ENCODE data around the gene COL11A2. TPM values are rescaled to one million over a fixed set of nuclear protein-coding genes. Genes with fewer than 3 reads are reported as not detected.
A peak's percentile ranks its signal among the peaks of the same experiment; 100 is the strongest.

Gene COL11A2
- total RNA-seq, 3 donors from 2014 or later: 0.48 to 0.98 (median 0.60) TPM

DNA sequence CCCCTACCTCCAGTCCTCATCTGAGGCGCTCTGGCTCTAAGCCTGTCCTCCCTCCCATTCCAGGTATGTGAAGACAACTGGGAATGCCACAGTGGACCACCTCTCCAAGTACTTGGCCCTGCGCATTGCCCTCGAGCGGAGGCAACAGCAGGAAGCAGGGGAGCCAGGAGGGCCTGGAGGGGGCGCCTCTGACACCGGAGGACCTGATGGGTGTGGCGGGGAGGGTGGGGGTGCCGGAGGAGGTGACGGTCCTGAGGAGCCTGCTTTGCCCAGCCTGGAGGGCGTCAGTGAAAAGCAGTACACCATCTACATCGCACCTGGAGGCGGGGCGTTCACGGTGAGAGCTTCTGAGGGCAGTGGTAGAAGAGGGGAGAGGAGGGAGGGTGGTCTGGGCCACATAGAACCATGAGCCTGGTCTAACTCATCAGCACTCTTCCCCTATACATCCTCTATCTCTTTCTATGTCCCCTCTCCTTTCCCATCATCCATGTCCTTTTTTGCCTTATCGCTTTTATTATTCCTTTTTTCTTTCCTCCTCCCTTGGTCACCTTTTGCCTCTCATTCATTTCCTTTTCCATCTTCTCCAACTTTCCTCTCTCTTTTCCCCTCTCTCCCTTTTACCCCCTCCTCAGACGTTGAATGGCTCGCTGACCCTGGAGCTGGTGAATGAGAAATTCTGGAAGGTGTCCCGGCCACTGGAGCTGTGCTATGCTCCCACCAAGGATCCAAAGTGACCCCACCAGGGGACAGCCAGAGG lies 19.6 kb upstream of the COL11A2 start:
- Mint-ChIP-seq H3K27me3 (ENCODE audit: low read depth) (peaks cover 17% of the 10 kb centered on the region), H3K9me3 (no peaks in the 10 kb centered on the region), H3K36me3 (ENCODE audit: insufficient read depth) (peaks cover 20% of the 10 kb centered on the region), H3K4me1 (ENCODE audit: low read depth) (peaks cover 35% of the 10 kb centered on the region), H3K4me3 (no peak overlapping the region)
- no peak for DNase-seq
- no peak for ATAC-seq

DNA sequence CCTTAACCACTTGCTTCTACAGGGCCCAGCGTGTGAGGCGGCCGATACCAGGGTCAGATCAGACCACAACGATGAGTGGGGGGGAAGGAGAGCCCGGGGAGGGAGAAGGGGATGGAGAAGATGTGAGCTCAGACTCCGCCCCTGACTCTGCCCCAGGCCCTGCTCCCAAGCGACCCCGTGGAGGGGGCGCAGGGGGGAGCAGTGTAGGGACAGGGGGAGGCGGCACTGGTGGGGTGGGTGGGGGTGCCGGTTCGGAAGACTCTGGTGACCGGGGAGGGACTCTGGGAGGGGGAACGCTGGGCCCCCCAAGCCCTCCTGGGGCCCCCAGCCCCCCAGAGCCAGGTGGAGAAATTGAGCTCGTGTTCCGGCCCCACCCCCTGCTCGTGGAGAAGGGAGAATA lies 18.9 kb upstream of the COL11A2 start:
- Mint-ChIP-seq H3K36me3 (ENCODE audit: insufficient read depth) (peaks cover 20% of the 10 kb centered on the region), H3K4me1 (ENCODE audit: low read depth) (peaks cover 39% of the 10 kb centered on the region), H3K27me3 (ENCODE audit: low read depth) (peaks cover 15% of the 10 kb centered on the region), H3K4me3 (no peak overlapping the region), H3K9me3 (no peaks in the 10 kb centered on the region)
- no peak for DNase-seq
- ATAC-seq: no peak

GRCh38 chr6:33209856-33210255 lies 17.6 kb upstream of the COL11A2 start:
- no peak for DNase-seq
- Mint-ChIP-seq H3K4me3 (peak overlapping the region; percentile 86), H3K36me3 (ENCODE audit: insufficient read depth) (peaks cover 21% of the 10 kb centered on the region), H3K4me1 (ENCODE audit: low read depth) (peaks cover 52% of the 10 kb centered on the region), H3K9me3 (no peaks in the 10 kb centered on the region), H3K27me3 (ENCODE audit: low read depth) (peaks cover 11% of the 10 kb centered on the region)
- no peak for ATAC-seq

DNA sequence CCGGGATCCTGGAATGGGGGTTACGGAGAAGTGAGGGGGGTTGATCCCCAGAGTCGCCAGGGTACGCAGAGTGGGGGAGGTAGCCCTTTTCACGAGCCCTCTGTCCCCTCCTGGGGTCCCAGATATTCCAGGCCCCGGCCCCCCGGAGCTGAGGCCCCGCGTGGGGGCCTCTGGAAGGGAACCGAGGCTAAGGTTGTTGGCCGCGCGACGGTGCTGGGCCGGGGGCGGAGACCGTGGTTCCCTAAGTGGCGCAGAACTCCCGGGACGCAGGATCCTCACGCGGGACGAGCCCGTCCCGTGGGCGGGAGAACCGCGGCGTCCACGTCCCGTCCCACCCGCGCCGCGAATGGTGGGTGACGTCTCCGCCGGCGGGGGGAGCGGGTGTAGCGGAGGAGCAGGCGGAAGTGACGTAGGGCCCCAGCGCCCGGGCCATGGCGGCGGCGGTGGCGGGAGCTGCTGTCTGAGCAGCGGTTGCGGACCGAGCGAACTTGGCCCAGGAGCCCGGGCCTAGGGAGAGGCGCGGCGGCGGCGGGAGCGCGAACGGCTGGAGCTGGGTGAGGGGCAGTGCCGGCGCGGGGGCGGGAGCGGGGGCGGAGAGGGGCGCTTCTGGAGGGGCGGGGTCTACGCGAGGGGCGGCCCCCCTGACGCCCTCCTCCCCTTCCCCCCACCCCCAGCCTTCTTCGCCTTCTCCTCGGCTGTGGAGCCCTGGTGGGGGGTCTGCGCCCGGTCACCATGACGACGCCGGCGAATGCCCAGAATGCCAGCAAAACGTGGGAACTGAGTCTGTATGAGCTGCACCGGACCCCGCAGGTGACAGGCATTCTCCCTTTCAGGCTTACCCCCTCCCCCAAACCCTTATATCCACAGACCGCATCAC lies 16.1 kb upstream of the COL11A2 start, which contains the start of gene RING1:
Gene RING1, plus strand, starts transcription at position 410 of the 877 bp plus-strand sequence. Its CDS starts 323 bp downstream, at position 733.
- Mint-ChIP-seq H3K4me3 (peak within 1 kb of the TSS; percentile 86), H3K9me3 (no peaks in the 10 kb centered on the region), H3K4me1 (ENCODE audit: low read depth) (peaks cover 53% of the 10 kb centered on the region), H3K27me3 (ENCODE audit: low read depth) (peaks cover 6% of the 10 kb centered on the region), H3K36me3 (ENCODE audit: insufficient read depth) (peaks cover 28% of the 10 kb centered on the region)
- DNase-seq (peak; percentile 86), ATAC-seq (peak; percentile 48 to 59)

- peaks cover 53% of the 10 kb centered on the region for H3K4me1 Mint-ChIP-seq (ENCODE audit: low read depth)
- no peak for ATAC-seq
- no peaks in the 10 kb centered on the region for H3K27me3 Mint-ChIP-seq (ENCODE audit: low read depth)
- H3K4me3 Mint-ChIP-seq: peak overlapping the region; percentile 86
- peaks cover 35% of the 10 kb centered on the region for H3K36me3 Mint-ChIP-seq (ENCODE audit: insufficient read depth)
- no peak for DNase-seq
- H3K9me3 Mint-ChIP-seq: no peaks in the 10 kb centered on the region
Observed at GRCh38 chr6:33207552-33208090, 15.4 kb upstream of the COL11A2 start.

DNA sequence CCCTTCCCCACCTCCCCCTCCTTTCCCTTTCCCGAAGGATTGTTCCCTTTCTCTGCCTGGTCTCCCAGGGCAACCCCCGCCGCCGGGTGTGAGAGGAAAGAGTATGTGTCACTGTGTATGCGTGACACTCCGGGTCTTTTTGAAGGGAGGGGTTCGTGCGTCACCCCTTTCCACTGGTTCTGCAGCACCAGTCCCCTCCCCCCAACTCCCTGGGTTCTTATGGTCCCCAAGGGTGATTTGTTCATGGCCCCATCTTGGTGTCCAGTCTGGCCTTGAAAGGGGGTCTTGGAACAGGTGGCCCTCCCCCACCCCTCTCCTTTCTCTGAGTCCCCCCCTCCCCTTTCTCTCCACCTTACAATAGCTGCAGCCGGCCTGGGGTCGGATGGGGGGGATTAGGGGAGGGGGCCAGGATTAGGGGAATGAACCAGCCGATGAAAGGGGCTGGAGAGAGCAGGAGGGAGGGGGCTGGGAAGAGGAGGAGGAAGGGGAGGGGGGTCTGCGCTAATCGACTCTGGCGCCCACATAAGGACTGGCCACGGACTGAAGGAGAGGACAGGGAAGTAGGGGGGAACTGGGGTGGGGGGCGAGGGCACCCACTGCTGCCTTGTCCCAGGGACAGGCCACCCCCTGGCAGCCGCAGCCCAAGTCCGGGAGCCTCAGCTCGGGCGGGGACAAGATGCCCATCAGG lies 14.7 kb upstream of the COL11A2 start:
- H3K4me1 Mint-ChIP-seq (ENCODE audit: low read depth): peaks cover 56% of the 10 kb centered on the region
- no peaks in the 10 kb centered on the region for H3K9me3 Mint-ChIP-seq
- no peaks in the 10 kb centered on the region for H3K27me3 Mint-ChIP-seq (ENCODE audit: low read depth)
- no peak for ATAC-seq
- H3K4me3 Mint-ChIP-seq: peak overlapping the region; percentile 86
- H3K36me3 Mint-ChIP-seq (ENCODE audit: insufficient read depth): peaks cover 39% of the 10 kb centered on the region
- DNase-seq: no peak

- Mint-ChIP-seq H3K27me3 (ENCODE audit: low read depth) (no peaks in the 10 kb centered on the region), H3K4me1 (ENCODE audit: low read depth) (peaks cover 62% of the 10 kb centered on the region), H3K36me3 (ENCODE audit: insufficient read depth) (peaks cover 42% of the 10 kb centered on the region), H3K4me3 (peak overlapping the region; percentile 100), H3K9me3 (no peaks in the 10 kb centered on the region)
- no peak for ATAC-seq
- no peak for DNase-seq
Observed at GRCh38 chr6:33206027-33206863, 14.0 kb upstream of the COL11A2 start.

GRCh38 chr6:33205191-33206026 lies 13.1 kb upstream of the COL11A2 start:
- H3K4me3 Mint-ChIP-seq: peak overlapping the region; percentile 100
- H3K36me3 Mint-ChIP-seq (ENCODE audit: insufficient read depth): peaks cover 39% of the 10 kb centered on the region
- peak; percentile 16 to 33 for ATAC-seq
- peak; percentile 18 for DNase-seq
- no peaks in the 10 kb centered on the region for H3K27me3 Mint-ChIP-seq (ENCODE audit: low read depth)
- no peaks in the 10 kb centered on the region for H3K9me3 Mint-ChIP-seq
- H3K4me1 Mint-ChIP-seq (ENCODE audit: low read depth): peaks cover 69% of the 10 kb centered on the region

- Mint-ChIP-seq H3K27me3 (ENCODE audit: low read depth) (no peaks in the 10 kb centered on the region), H3K4me3 (peak within 1 kb of the TSS; percentile 100), H3K36me3 (ENCODE audit: insufficient read depth) (peaks cover 31% of the 10 kb centered on the region)
Observed at GRCh38 chr6:33204415-33205190, 12.3 kb upstream of the COL11A2 start, which contains the start of gene HSD17B8. TSS of gene HSD17B8 (plus strand) at chr6:33204655. CDS start at chr6:33204669, 14 bp downstream.

GRCh38 chr6:33204165-33204414 lies 11.8 kb upstream of the COL11A2 start:
- no peak for ATAC-seq
- no peak for DNase-seq
- Mint-ChIP-seq H3K9me3 (no peaks in the 10 kb centered on the region), H3K4me1 (ENCODE audit: low read depth) (peaks cover 67% of the 10 kb centered on the region), H3K4me3 (peak overlapping the region; percentile 100), H3K27me3 (ENCODE audit: low read depth) (no peaks in the 10 kb centered on the region), H3K36me3 (ENCODE audit: insufficient read depth) (peaks cover 28% of the 10 kb centered on the region)

More at GRCh38 chr6:33204415-33205190, 12.3 kb upstream of the COL11A2 start, which contains the start of gene HSD17B8:
- Mint-ChIP-seq H3K4me1 (ENCODE audit: low read depth) (peaks cover 68% of the 10 kb centered on the region), H3K9me3 (no peaks in the 10 kb centered on the region)
- ATAC-seq: peak; percentile 56 to 60
- DNase-seq: peak; percentile 87

GRCh38 chr6:33203443-33204164 lies 11.3 kb upstream of the COL11A2 start:
- Mint-ChIP-seq H3K4me3 (peak overlapping the region; percentile 100), H3K36me3 (ENCODE audit: insufficient read depth) (peaks cover 28% of the 10 kb centered on the region), H3K4me1 (ENCODE audit: low read depth) (peaks cover 67% of the 10 kb centered on the region), H3K27me3 (ENCODE audit: low read depth) (no peaks in the 10 kb centered on the region), H3K9me3 (no peaks in the 10 kb centered on the region)
- ATAC-seq (no peak), DNase-seq (no peak)

GRCh38 chr6:33202799-33203198 lies 10.5 kb upstream of the COL11A2 start:
- H3K4me3 Mint-ChIP-seq: peak overlapping the region; percentile 100
- H3K36me3 Mint-ChIP-seq (ENCODE audit: insufficient read depth): peaks cover 28% of the 10 kb centered on the region
- H3K27me3 Mint-ChIP-seq (ENCODE audit: low read depth): no peaks in the 10 kb centered on the region
- H3K4me1 Mint-ChIP-seq (ENCODE audit: low read depth): peaks cover 75% of the 10 kb centered on the region
- no peaks in the 10 kb centered on the region for H3K9me3 Mint-ChIP-seq
- ATAC-seq (no peak), DNase-seq (no peak)
